ENCODE results near the gene CFAP298.

GRCh38 chr21:32569261-32570230 lies 42.6 kb downstream of the CFAP298 start:
- peak; percentile 68 to 75 (median 75) for TF ChIP-seq CTCF (IDR thresholded peaks at IDR 0.05)
- TF ChIP-seq EP300 (IDR thresholded peaks at IDR 0.05): no peak

All from ovary (tissue), 3 donors.